ENCODE measurements around the gene PPP1R26.

GRCh38 chr9:135439916-135440315 is 39.7 kb upstream of the PPP1R26 start:
- TF ChIP-seq POLR2A (IDR thresholded peaks at IDR 0.05; ENCODE audit: insufficient read depth in 1 of 2, low read depth in 2 of 2, low read length in 2 of 2) (no peak), CTCF (CRISPR knock-in tag; IDR thresholded peaks at IDR 0.05) (no peak)

Data from HepG2 (cell line).